ENCODE data around the gene ARL6IP5.

- TF ChIP-seq CTCF (conservative IDR thresholded peaks at IDR 0.05 in 1 of 2, IDR thresholded peaks at IDR 0.05 in 1 of 2; ENCODE audit: extremely low read depth in 1 of 2, insufficient read depth in 1 of 2, low read depth in 1 of 2, low read length in 2 of 2) (no peak), EZH2 (IDR thresholded peaks at IDR 0.05; ENCODE audit: borderline replicate concordance, low read length) (no peak)
Observed at GRCh38 chr3:69143612-69144011, 58.9 kb downstream of the ARL6IP5 start.
